ENCODE data around the gene NFIC. TPM values are rescaled to one million over a fixed set of nuclear protein-coding genes. Genes with fewer than 3 reads are reported as not detected.

NFIC gene
- total RNA-seq, 1 donor, result 79.5 TPM

DNA sequence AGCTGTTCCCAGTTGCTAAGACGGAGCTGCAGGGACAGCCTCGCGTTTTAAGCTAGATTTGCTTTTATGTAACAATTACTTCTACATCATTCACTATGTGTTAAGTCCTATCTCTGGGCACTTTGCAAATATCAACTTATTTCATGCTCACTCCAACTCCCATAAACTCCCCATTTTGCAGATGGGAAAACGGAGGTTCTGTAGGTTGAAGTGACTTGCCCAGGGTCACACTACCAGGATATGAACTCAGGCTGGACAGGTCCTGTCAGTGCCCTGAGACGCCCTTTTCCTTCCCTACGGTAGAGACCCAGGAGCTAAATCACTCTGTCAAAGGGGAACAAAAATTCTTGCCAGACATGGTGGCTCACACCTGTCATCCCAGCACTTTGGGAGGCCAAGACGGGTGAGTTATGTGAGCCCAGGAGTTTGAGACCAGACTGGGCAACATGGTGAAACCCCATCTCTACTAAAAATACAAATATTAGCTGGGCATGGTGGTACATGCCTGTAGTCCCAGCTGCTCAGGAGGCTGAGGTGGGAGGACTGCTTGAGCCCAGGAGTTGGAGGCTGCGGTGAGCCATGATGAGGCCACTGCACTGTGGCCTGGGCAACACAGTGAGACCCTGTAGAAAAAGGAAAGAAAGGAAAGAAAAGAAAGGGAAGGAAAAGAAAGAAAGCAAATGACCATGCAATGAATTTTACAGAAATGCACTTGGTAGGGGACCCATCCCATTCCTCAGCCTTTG, 14.5 kb upstream of the NFIC start:
- no peak for DNase-seq (ENCODE audit: low read depth)
- H3K4me3 ChIP-seq (ENCODE audit: low read depth, low read length), result no peak overlapping the region
- TF ChIP-seq, protein P1, sequence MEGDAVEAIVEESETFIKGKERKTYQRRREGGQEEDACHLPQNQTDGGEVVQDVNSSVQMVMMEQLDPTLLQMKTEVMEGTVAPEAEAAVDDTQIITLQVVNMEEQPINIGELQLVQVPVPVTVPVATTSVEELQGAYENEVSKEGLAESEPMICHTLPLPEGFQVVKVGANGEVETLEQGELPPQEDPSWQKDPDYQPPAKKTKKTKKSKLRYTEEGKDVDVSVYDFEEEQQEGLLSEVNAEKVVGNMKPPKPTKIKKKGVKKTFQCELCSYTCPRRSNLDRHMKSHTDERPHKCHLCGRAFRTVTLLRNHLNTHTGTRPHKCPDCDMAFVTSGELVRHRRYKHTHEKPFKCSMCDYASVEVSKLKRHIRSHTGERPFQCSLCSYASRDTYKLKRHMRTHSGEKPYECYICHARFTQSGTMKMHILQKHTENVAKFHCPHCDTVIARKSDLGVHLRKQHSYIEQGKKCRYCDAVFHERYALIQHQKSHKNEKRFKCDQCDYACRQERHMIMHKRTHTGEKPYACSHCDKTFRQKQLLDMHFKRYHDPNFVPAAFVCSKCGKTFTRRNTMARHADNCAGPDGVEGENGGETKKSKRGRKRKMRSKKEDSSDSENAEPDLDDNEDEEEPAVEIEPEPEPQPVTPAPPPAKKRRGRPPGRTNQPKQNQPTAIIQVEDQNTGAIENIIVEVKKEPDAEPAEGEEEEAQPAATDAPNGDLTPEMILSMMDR (IDR thresholded peaks at IDR 0.05; ENCODE audit: insufficient read depth, low read length), result no peak

DNA sequence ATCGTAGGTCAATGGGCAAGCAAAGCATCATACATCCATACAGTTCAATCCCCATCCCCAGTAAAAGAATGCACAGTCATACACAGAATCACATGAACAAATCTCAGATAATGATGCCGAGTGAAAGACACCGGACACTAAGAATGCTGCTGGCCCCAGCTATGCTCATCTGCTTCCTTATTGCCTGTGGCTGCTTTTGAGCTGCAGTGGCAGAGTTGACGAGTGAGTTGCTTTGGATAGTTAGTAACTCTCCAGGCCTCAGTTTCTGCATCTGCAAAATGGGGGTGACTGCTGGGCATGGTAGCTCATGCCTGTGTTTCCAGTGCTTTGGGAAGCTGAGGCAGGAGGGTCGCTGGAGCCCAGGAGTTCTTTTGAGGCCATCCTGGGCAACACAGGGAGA, 12.9 kb upstream of the NFIC start:
- TF ChIP-seq, protein P1 (IDR thresholded peaks at IDR 0.05; ENCODE audit: insufficient read depth, low read length), result no peak

DNA sequence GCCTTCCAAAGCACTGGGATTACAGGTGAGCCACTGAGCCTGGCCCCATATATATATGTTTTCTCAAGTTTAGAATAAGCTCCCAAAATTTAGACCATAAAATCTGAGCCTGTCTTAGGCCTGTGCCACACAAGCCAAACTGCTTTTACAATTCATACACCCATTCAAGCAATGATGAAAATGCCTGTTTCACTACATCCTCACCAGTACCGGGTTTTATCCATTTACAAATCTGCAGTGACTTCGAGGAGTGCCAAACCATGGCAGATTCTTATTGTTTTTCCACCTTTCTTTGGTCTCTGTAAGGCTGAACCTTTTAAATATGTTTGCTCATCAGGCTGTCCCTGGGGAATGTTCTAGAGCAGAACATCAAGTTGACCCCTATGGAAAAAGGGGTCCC, 9.6 kb upstream of the NFIC start:
- no peak overlapping the region for H3K4me3 ChIP-seq (ENCODE audit: low read depth, low read length)
- TF ChIP-seq, protein P1 (IDR thresholded peaks at IDR 0.05; ENCODE audit: insufficient read depth, low read length), result no peak
- no peak for DNase-seq (ENCODE audit: low read depth)

More for the DNA sequence above, 12.9 kb upstream of the NFIC start:
- DNase-seq (ENCODE audit: low read depth), result no peak
- no peak overlapping the region for H3K4me3 ChIP-seq (ENCODE audit: low read depth, low read length)

DNA sequence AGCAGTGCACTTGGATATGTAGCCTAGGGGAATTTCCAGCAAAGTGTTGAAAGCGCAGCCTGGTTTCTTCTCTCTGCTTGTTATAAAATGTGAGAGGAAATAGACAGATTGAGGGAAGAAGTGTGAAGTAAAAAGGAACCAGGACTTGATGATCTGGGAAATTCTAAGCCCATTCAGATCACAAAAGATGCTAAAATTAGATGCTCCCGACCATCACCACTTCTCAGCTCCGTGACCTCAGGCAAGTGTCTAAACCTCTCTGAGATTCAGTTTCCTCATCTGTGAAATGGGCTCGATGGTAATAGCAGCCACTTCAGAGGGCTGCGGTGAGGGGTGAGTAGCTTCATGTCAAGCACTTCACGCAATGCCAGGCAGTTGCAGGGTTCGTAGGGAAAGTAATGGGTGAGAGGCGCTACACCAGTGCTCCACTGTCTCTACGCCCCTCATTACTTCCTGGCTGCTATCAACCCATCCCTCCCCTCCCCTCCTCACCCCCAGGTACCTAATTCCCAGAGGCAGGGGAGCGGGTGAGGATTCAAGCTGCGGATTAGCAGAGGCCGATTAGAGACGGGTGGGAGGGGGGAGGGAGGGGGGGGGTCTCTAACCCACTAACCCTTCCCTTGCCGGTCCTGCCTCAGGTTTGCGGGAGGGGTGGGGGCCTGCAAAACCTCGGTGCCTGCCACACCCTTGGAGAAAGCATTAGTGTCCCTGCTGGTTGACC, 9.0 kb upstream of the NFIC start:
- DNase-seq (ENCODE audit: low read depth), result no peak
- no peak overlapping the region for H3K4me3 ChIP-seq (ENCODE audit: low read depth, low read length)
- TF ChIP-seq, protein P1 (IDR thresholded peaks at IDR 0.05; ENCODE audit: insufficient read depth, low read length), result no peak

DNA sequence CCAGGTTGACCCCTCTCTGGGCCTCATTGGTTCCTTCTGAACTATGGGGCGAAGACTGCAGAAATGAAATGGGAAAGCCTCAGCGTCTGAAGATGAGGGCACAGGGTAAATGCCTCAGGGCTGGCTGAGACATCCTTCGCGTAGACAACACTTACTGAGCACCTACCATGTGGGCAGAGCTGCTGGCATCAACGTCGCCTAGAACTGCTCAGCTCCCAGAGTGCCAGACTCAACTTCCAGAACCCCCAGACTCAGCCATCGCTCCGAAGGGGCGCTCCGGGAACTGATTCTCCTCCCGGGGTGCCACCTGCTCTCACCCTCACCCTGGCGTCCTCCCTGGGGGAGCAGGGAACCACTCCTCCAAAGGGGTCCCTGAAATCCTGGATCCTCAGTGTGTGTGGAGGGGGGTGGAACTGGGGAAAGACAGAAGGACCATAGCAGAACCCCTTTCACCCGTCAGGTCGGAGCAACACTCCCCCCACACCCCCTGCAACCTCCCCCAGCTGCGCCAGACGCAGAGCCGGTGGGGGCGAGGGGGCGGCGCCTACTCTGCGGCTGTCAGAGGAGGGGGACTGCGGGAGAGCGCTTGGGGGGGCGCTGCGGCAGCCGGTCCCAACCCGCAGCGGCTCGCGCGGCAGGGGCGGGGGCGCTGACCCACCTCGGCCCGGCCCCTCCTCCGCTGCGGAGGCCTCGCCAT, 8.2 kb upstream of the NFIC start:
- H3K4me3 ChIP-seq (ENCODE audit: low read depth, low read length), result no peak overlapping the region
- TF ChIP-seq, protein P1 (IDR thresholded peaks at IDR 0.05; ENCODE audit: insufficient read depth, low read length), result no peak
- no peak for DNase-seq (ENCODE audit: low read depth)

DNA sequence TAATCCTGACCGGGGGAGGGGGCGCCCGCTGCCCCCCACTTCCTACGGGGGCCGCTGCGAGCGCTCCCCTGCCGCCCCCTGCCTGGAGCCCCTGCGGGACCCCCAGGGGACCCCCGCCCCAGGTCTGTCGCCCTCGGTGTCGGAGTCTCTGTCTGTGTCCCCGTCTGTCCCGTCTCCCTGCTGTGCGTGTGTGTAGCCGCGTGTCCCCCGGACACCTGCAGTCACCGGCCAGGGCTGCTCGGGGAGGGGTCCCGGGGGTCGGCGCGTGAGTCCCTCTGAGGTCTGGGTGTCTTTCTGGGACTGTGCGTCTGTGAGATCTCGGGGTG, 7.7 kb upstream of the NFIC start:
- DNase-seq (ENCODE audit: low read depth), result no peak
- TF ChIP-seq, protein P1 (IDR thresholded peaks at IDR 0.05; ENCODE audit: insufficient read depth, low read length), result no peak
- peak overlapping the region; percentile 69 for H3K4me3 ChIP-seq (ENCODE audit: low read depth, low read length)
